DMS 273 (cell line): Measurements from ENCODE around the gene RUFY3.

ENCODE experiments used
- DNase-seq: peaks from one replicate; lab custom pipeline; 2025; ENCODE audit not compliant: unreplicated experiment; lab: John Stamatoyannopoulos, UW

The RUFY3 gene

GRCh38 chr4:70734971-70735370 lies 13.2 kb downstream of the RUFY3 start:
- DNase-seq, result no peak

GRCh38 chr4:70735915-70736314 lies 14.2 kb downstream of the RUFY3 start:
- peak; percentile 12 for DNase-seq

GRCh38 chr4:70737006-70737405 lies 15.2 kb downstream of the RUFY3 start:
- DNase-seq, result no peak

- no peak for DNase-seq
These were observed 15.6 kb downstream of the RUFY3 start for GRCh38 chr4:70737409-70737808.

GRCh38 chr4:70739496-70740337 lies 18.0 kb downstream of the RUFY3 start:
- no peak for DNase-seq

GRCh38 chr4:70741867-70742658 lies 20.3 kb downstream of the RUFY3 start:
- DNase-seq, result no peak

GRCh38 chr4:70743731-70744130 lies 22.0 kb downstream of the RUFY3 start:
- no peak for DNase-seq

- DNase-seq, result no peak
These were observed 24.5 kb downstream of the RUFY3 start for GRCh38 chr4:70746179-70746839.

- no peak for DNase-seq
These were observed 26.1 kb downstream of the RUFY3 start for GRCh38 chr4:70747874-70748273.

- no peak for DNase-seq
These were observed 27.5 kb downstream of the RUFY3 start for GRCh38 chr4:70749313-70749712.

GRCh38 chr4:70752236-70752635 lies 30.5 kb downstream of the RUFY3 start:
- DNase-seq, result no peak

GRCh38 chr4:70753630-70754029 lies 31.9 kb downstream of the RUFY3 start:
- no peak for DNase-seq

GRCh38 chr4:70754470-70754869 lies 32.7 kb downstream of the RUFY3 start:
- no peak for DNase-seq

- no peak for DNase-seq
These were observed 33.4 kb downstream of the RUFY3 start for GRCh38 chr4:70754990-70755688.

GRCh38 chr4:70759126-70759525 lies 37.4 kb downstream of the RUFY3 start:
- DNase-seq, result no peak

GRCh38 chr4:70759627-70760026 lies 37.9 kb downstream of the RUFY3 start:
- DNase-seq, result no peak

GRCh38 chr4:70760662-70761061 lies 38.9 kb downstream of the RUFY3 start:
- no peak for DNase-seq

- no peak for DNase-seq
These were observed 39.6 kb downstream of the RUFY3 start for GRCh38 chr4:70761276-70761816.

GRCh38 chr4:70765368-70765767 lies 43.6 kb downstream of the RUFY3 start:
- no peak for DNase-seq

- no peak for DNase-seq
These were observed 46.7 kb downstream of the RUFY3 start for GRCh38 chr4:70768301-70768948.
